Thyroid gland (tissue), 4 donors: ENCODE measurements around the gene ZNF358. TPM values are rescaled to one million over a fixed set of nuclear protein-coding genes. Genes with fewer than 3 reads are reported as not detected.

Experiments used
- DNase-seq, 2 donors: peaks; one replicate each; pipeline ENCODE4 v3.0.0-alpha.2; 2019
- H3K27ac ChIP-seq, 3 donors: fragments of 200-600 bp; sonication (generic); 1 replicate in 2 of 3; 2 replicates in 1 of 3; pipeline ENCODE4 v1.5.1; 2016 to 2019; ENCODE audit warnings: mild to moderate bottlenecking in 1 of 3, moderate library complexity in 1 of 3
- H3K27me3 ChIP-seq: fragments of 200-600 bp; sonication (generic); one replicate; pipeline ENCODE4 v1.5.1; 2019
- H3K36me3 ChIP-seq, 2 donors: fragments of 200-600 bp; sonication (generic); one replicate each; pipeline ENCODE4 v1.5.1; 2016 to 2019
- H3K4me1 ChIP-seq, 2 donors: fragments of 200-600 bp; sonication (generic); one replicate each; pipeline ENCODE4 v1.5.1; 2017 to 2019
- H3K4me3 ChIP-seq, 3 donors: fragments of 200-600 bp; sonication (generic); replicated peaks in 1 of 3; 1 replicate in 2 of 3; 2 replicates in 1 of 3; pipeline ENCODE4 v1.5.1; 2016; ENCODE audit warnings: mild to moderate bottlenecking in 1 of 3
- H3K9me3 ChIP-seq: fragments of 200-600 bp; sonication (generic); one replicate; pipeline ENCODE4 v1.5.1; 2017
- POLR2A ChIP-seq, 2 donors: fragments of 450-650 bp; IDR thresholded peaks; one replicate each; pipeline ENCODE4 v1.6.1; 2017; ENCODE audit warnings: antibody characterized with exemption in 2 of 2, mild to moderate bottlenecking in 2 of 2, moderate library complexity in 1 of 2
- WGBS, 2 donors: methylation state at CpG; one replicate each; pipeline ENCODE4 v1.1.5; 2017; 5-methylcytosine and 5-hydroxymethylcytosine counted together
- intact Hi-C: fragments of 100-400 bp; cut with DNase I; formaldehyde crosslinking; loops from one replicate; pipeline ENCODE4 v1.15.1; 2023
- total RNA-seq, 4 donors: library from RNA; depleted of rRNA; stranded (reverse); fragments of >200 nt; gene quantifications; one replicate each; pipeline ENCODE4 v1.2.3, GENCODE V29; 2016
- TF ChIP-seq, protein P1 (sequence below), 6 experiments: fragments of 200-600 bp in 3 of 6; fragments of 450-650 bp in 3 of 6; sonication (generic) in 3 of 6; IDR thresholded peaks; one replicate each; pipeline ENCODE4 v1.5.1; 2016 to 2019; ENCODE audit warnings: antibody characterized with exemption in 6 of 6, mild to moderate bottlenecking in 2 of 6, inconsistent platforms in 1 of 6, moderate library complexity in 1 of 6

The ZNF358 gene
- total RNA-seq, 4 donors from 2014 or later: 57.6 to 102 (median 69.5) TPM

DNA sequence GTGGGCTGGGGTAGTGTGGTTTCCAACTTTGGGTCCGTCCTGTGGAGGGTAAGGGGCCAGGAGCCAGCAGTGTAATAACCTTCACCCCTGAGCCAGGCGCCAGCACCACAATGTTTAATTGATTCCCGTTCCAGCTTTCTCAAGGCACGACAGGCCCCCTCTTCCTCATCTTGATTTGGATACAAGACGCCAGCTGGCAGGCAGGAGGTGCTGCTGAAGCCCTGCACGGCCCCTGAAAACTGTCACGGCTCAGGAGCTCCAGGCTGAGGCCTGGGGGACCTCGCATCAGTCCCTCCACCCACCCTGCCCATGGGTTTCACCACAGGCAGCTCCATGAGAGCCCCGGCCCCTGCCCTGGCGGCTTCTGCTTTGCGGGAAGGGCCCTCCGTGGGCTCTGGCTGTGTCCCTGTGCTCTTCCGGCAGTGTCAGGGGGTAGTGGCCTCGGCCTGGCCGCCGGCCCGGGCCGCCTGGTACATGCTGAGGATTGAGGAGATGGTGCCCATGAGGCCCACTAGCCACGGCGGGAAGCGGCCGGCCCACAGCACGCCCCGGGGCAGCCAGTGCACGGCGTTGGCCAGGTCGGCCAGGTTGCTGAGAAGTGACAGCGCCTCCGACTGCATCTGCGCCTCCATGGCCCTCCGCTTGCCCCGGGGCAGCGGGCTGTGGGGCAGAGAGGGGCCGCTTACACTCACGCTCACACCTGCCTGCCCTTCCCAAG is 39.0 kb upstream of the ZNF358 start:
- H3K27ac ChIP-seq: no peak overlapping the region
- DNase-seq: no peak
- TF ChIP-seq, protein P1, sequence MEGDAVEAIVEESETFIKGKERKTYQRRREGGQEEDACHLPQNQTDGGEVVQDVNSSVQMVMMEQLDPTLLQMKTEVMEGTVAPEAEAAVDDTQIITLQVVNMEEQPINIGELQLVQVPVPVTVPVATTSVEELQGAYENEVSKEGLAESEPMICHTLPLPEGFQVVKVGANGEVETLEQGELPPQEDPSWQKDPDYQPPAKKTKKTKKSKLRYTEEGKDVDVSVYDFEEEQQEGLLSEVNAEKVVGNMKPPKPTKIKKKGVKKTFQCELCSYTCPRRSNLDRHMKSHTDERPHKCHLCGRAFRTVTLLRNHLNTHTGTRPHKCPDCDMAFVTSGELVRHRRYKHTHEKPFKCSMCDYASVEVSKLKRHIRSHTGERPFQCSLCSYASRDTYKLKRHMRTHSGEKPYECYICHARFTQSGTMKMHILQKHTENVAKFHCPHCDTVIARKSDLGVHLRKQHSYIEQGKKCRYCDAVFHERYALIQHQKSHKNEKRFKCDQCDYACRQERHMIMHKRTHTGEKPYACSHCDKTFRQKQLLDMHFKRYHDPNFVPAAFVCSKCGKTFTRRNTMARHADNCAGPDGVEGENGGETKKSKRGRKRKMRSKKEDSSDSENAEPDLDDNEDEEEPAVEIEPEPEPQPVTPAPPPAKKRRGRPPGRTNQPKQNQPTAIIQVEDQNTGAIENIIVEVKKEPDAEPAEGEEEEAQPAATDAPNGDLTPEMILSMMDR (IDR thresholded peaks at IDR 0.05): no peak
- no peak for TF ChIP-seq POLR2A (IDR thresholded peaks at IDR 0.05)
- H3K4me3 ChIP-seq: no peak overlapping the region
- no peaks in the 10 kb centered on the region for H3K27me3 ChIP-seq
- H3K36me3 ChIP-seq: no peaks in the 10 kb centered on the region
- intact Hi-C loops: no loop called here
- H3K9me3 ChIP-seq: no peaks in the 10 kb centered on the region
- H3K4me1 ChIP-seq: no peaks in the 10 kb centered on the region
- WGBS, 2 donors: 80 to 95% methylated on average over 6 to 27 of the region's 35 CpGs

GRCh38 chr19:7477758-7478157 is 38.1 kb upstream of the ZNF358 start:
- Histone ChIP-seq H3K4me1 (no peaks in the 10 kb centered on the region), H3K4me3 (no peak overlapping the region), H3K27ac (no peak overlapping the region), H3K27me3 (no peaks in the 10 kb centered on the region), H3K36me3 (no peaks in the 10 kb centered on the region), H3K9me3 (no peaks in the 10 kb centered on the region)
- TF ChIP-seq, protein P1 (IDR thresholded peaks at IDR 0.05): no peak
- no peak for TF ChIP-seq POLR2A (IDR thresholded peaks at IDR 0.05)
- no peak for DNase-seq
- WGBS, 2 donors: 92 to 94% methylated on average over 10 of the region's 10 CpGs
- intact Hi-C loops: no loop called here

- H3K4me3 ChIP-seq: no peak overlapping the region
- TF ChIP-seq, protein P1 (IDR thresholded peaks at IDR 0.05): no peak
- TF ChIP-seq POLR2A (IDR thresholded peaks at IDR 0.05): no peak
- no peak overlapping the region for H3K27ac ChIP-seq
- H3K9me3 ChIP-seq: no peaks in the 10 kb centered on the region
- intact Hi-C loops: no loop called here
- no peaks in the 10 kb centered on the region for H3K36me3 ChIP-seq
- no peak for DNase-seq
- peaks cover 0 to 3% of the 10 kb centered on the region in 2 donors for H3K4me1 ChIP-seq
- H3K27me3 ChIP-seq: no peaks in the 10 kb centered on the region
- 77% methylated on average over 10 of the region's 26 CpGs; no CpG with 5 or more reads in 1 of the 2 donors for WGBS, 2 donors
These were observed 37.6 kb upstream of the ZNF358 start for GRCh38 chr19:7478173-7478842.

GRCh38 chr19:7478843-7479227 is 37.1 kb upstream of the ZNF358 start:
- Histone ChIP-seq H3K9me3 (no peaks in the 10 kb centered on the region), H3K27me3 (no peaks in the 10 kb centered on the region), H3K4me3 (no peak overlapping the region), H3K36me3 (no peaks in the 10 kb centered on the region), H3K27ac (no peak overlapping the region), H3K4me1 (peaks cover 0 to 4% of the 10 kb centered on the region in 2 donors)
- DNase-seq: no peak
- TF ChIP-seq, protein P1 (IDR thresholded peaks at IDR 0.05): no peak
- intact Hi-C loops: no loop called here
- WGBS, 2 donors: 65 to 100% methylated on average over 2 of the region's 9 CpGs
